GM06990 (cell line): ENCODE results near the gene LRRC58.

Experiments used
- DNase-seq: peaks from one replicate; pipeline ENCODE4 v3.0.0-alpha.2; 2011; ENCODE audit not compliant: insufficient read length; ENCODE audit errors: extremely low read depth
- H3K27me3 ChIP-seq: replicated peaks from 2 replicates; pipeline ENCODE4 v1.6.0; 2011; ENCODE audit warnings: low read length; ENCODE audit not compliant: control insufficient read depth, insufficient read depth
- H3K36me3 ChIP-seq: 2 replicates; pipeline ENCODE4 v1.5.1; 2011; ENCODE audit warnings: low read length; ENCODE audit not compliant: control insufficient read depth, insufficient read depth
- H3K4me3 ChIP-seq: replicated peaks from 2 replicates; pipeline ENCODE4 v1.5.1; 2011; ENCODE audit warnings: low read depth, mild to moderate bottlenecking, control low read depth, low read length
- CTCF ChIP-seq: IDR thresholded peaks from 2 replicates; pipeline ENCODE4 v1.5.1; 2011; ENCODE audit warnings: low read length, control low read depth, mild to moderate bottlenecking, inconsistent platforms; ENCODE audit not compliant: insufficient read depth, poor library complexity, severe bottlenecking

Gene LRRC58

GRCh38 chr3:120311863-120312794 is 37.0 kb downstream of the LRRC58 start:
- Histone ChIP-seq H3K4me3 (no peak overlapping the region), H3K27me3 (no peaks in the 10 kb centered on the region), H3K36me3 (no peaks in the 10 kb centered on the region)
- TF ChIP-seq CTCF, result no peak
- DNase-seq, result no peak

- DNase-seq, result no peak
- Histone ChIP-seq H3K36me3 (no peaks in the 10 kb centered on the region), H3K27me3 (no peaks in the 10 kb centered on the region), H3K4me3 (no peak overlapping the region)
- TF ChIP-seq CTCF, result no peak
Observed at GRCh38 chr3:120306519-120307455, 42.4 kb downstream of the LRRC58 start.

GRCh38 chr3:120304616-120305015 is 44.5 kb downstream of the LRRC58 start:
- DNase-seq, result no peak
- H3K36me3 ChIP-seq, result no peaks in the 10 kb centered on the region
- no peak overlapping the region for H3K4me3 ChIP-seq
- no peaks in the 10 kb centered on the region for H3K27me3 ChIP-seq
- TF ChIP-seq CTCF, result no peak

GRCh38 chr3:120302361-120302760 is 46.8 kb downstream of the LRRC58 start:
- Histone ChIP-seq H3K27me3 (no peaks in the 10 kb centered on the region), H3K36me3 (no peaks in the 10 kb centered on the region), H3K4me3 (no peak overlapping the region)
- no peak for TF ChIP-seq CTCF
- no peak for DNase-seq

- no peak for DNase-seq
- H3K27me3 ChIP-seq, result no peaks in the 10 kb centered on the region
- H3K4me3 ChIP-seq, result no peak overlapping the region
- no peak for TF ChIP-seq CTCF
- no peaks in the 10 kb centered on the region for H3K36me3 ChIP-seq
Observed at GRCh38 chr3:120300971-120301370, 48.2 kb downstream of the LRRC58 start.
